HG03354 (cell line): ENCODE measurements around the gene PPL.
A peak's percentile ranks its signal among the peaks of the same experiment; 100 is the strongest.
"Not testable (repeated sequence)": the region's sequence is repeated elsewhere in the genome, so short reads cannot be mapped to it uniquely, and the experiment has no call there.

Source experiments
- ATAC-seq: cut with Tn5 transposase; IDR thresholded peaks from one replicate; pipeline ENCODE4 v1.9.1; 2021; ENCODE audit warnings: mild to moderate bottlenecking; ENCODE audit not compliant: unreplicated experiment, poor library complexity, severe bottlenecking

PPL gene

GRCh38 chr16:4962716-4963115 lies 25.8 kb upstream of the PPL start:
- no peak for ATAC-seq

GRCh38 chr16:4960579-4960978 lies 23.6 kb upstream of the PPL start:
- no peak for ATAC-seq

- no peak for ATAC-seq
Observed at GRCh38 chr16:4958510-4959438, 21.8 kb upstream of the PPL start.

- peak; percentile 77 for ATAC-seq
Observed at GRCh38 chr16:4957720-4958509, 21.0 kb upstream of the PPL start, which contains the start of gene SEC14L5. Gene SEC14L5 (plus strand): TSS chr16:4958330. CDS start chr16:4959324, 994 bp downstream.

GRCh38 chr16:4957420-4957719 lies 20.4 kb upstream of the PPL start:
- ATAC-seq, result no peak

GRCh38 chr16:4954714-4955113 lies 17.8 kb upstream of the PPL start:
- ATAC-seq, result no peak

GRCh38 chr16:4951583-4951982 lies 14.6 kb upstream of the PPL start:
- ATAC-seq, result not testable (repeated sequence)

GRCh38 chr16:4949986-4950385 lies 13.0 kb upstream of the PPL start:
- no peak for ATAC-seq

- ATAC-seq, result no peak
Observed at GRCh38 chr16:4948903-4949766, 12.2 kb upstream of the PPL start.

- ATAC-seq, result no peak
Observed at GRCh38 chr16:4947722-4948503, 11.0 kb upstream of the PPL start.

- no peak for ATAC-seq
Observed at GRCh38 chr16:4946917-4947316, 10.0 kb upstream of the PPL start.

GRCh38 chr16:4945560-4946502 lies 8.9 kb upstream of the PPL start:
- no peak for ATAC-seq

- no peak for ATAC-seq
Observed at GRCh38 chr16:4944333-4945281, 7.7 kb upstream of the PPL start.

GRCh38 chr16:4942481-4942880 lies 5.5 kb upstream of the PPL start:
- ATAC-seq, result no peak

GRCh38 chr16:4940719-4941118 lies 3.8 kb upstream of the PPL start:
- no peak for ATAC-seq

GRCh38 chr16:4938683-4939030 lies 1.7 kb upstream of the PPL start:
- no peak for ATAC-seq
